Activated T-helper 1 cell treated with Interleukin-2 at 50 U/mL for 16 hours (primary cell): ENCODE measurements around the gene ANK3.

Source experiments
- DNase-seq: peaks from one replicate; pipeline ENCODE4 v3.0.0-alpha.2; 2020; ENCODE audit warnings: low read depth

Gene ANK3

GRCh38 chr10:60222047-60222446 is 167.6 kb downstream of the ANK3 start:
- DNase-seq: no peak

GRCh38 chr10:60212195-60212594 is 177.5 kb downstream of the ANK3 start:
- no peak for DNase-seq

- no peak for DNase-seq
Measured at GRCh38 chr10:60209874-60210570, 179.7 kb downstream of the ANK3 start.

- DNase-seq: no peak
Measured at GRCh38 chr10:60208676-60209269, 180.9 kb downstream of the ANK3 start.

- DNase-seq: no peak
Measured at GRCh38 chr10:60207894-60208293, 181.8 kb downstream of the ANK3 start.

GRCh38 chr10:60206735-60207134 is 182.9 kb downstream of the ANK3 start:
- no peak for DNase-seq

GRCh38 chr10:60205741-60206140 is 183.9 kb downstream of the ANK3 start:
- no peak for DNase-seq

GRCh38 chr10:60203993-60204618 is 185.6 kb downstream of the ANK3 start:
- DNase-seq: no peak

GRCh38 chr10:60200682-60201053 is 189.0 kb downstream of the ANK3 start:
- no peak for DNase-seq

- DNase-seq: no peak
Measured at GRCh38 chr10:60200012-60200681, 189.5 kb downstream of the ANK3 start.

- DNase-seq: no peak
Measured at GRCh38 chr10:60197206-60197605, 192.5 kb downstream of the ANK3 start.

GRCh38 chr10:60194421-60194820 is 195.3 kb downstream of the ANK3 start:
- DNase-seq: no peak

GRCh38 chr10:60192946-60193345 is 196.7 kb downstream of the ANK3 start:
- DNase-seq: no peak

- no peak for DNase-seq
Measured at GRCh38 chr10:60189861-60190475, 199.7 kb downstream of the ANK3 start.

GRCh38 chr10:60188548-60188947 is 201.1 kb downstream of the ANK3 start:
- DNase-seq: no peak

- DNase-seq: no peak
Measured at GRCh38 chr10:60187691-60188090, 202.0 kb downstream of the ANK3 start.

- no peak for DNase-seq
Measured at GRCh38 chr10:60186315-60187071, 203.2 kb downstream of the ANK3 start.

GRCh38 chr10:60185421-60185820 is 204.3 kb downstream of the ANK3 start:
- DNase-seq: no peak

GRCh38 chr10:60182691-60183090 is 207.0 kb downstream of the ANK3 start:
- no peak for DNase-seq

GRCh38 chr10:60176925-60177324 is 212.8 kb downstream of the ANK3 start:
- no peak for DNase-seq

GRCh38 chr10:60175441-60175971 is 214.2 kb downstream of the ANK3 start:
- no peak for DNase-seq
